Measurements from ENCODE around the gene PFKM. TPM values are rescaled to one million over a fixed set of nuclear protein-coding genes. Genes with fewer than 3 reads are reported as not detected.

The PFKM gene
- total RNA-seq, 1 donor: 64.8 TPM

- Histone ChIP-seq H3K4me3 (ENCODE audit: insufficient read depth, low read length) (peak overlapping the region; percentile 94), H3K4me2 (ENCODE audit: insufficient read depth, low read length) (peak overlapping the region; percentile 92), H3K27ac (ENCODE audit: low read depth, low read length) (peak overlapping the region; percentile 62), H3K9me3 (ENCODE audit: low read depth, low read length) (no peaks in the 10 kb centered on the region), H2AFZ (ENCODE audit: low read length) (peak overlapping the region; percentile 96), H3K36me3 (ENCODE audit: insufficient read depth, low read length) (peaks cover 5% of the 10 kb centered on the region), H3K79me2 (ENCODE audit: insufficient read depth, low read length) (peaks cover 28% of the 10 kb centered on the region), H3K4me1 (ENCODE audit: insufficient read depth, low read length) (peaks cover 11% of the 10 kb centered on the region), H4K20me1 (ENCODE audit: insufficient read depth, low read length) (peaks cover 2% of the 10 kb centered on the region), H3K27me3 (ENCODE audit: insufficient read depth, low read length) (peaks cover 6% of the 10 kb centered on the region)
- TF ChIP-seq CTCF (IDR thresholded peaks at IDR 0.05; ENCODE audit: extremely low read depth, low read depth, low read length): no peak
- DNase-seq (ENCODE audit: insufficient read length, low spot score, missing footprints): no peak
Observed at GRCh38 chr12:48157889-48158370, 38.8 kb downstream of the PFKM start.

GRCh38 chr12:48160046-48160445 lies 40.9 kb downstream of the PFKM start:
- no peak for DNase-seq (ENCODE audit: insufficient read length, low spot score, missing footprints)
- H3K36me3 ChIP-seq (ENCODE audit: insufficient read depth, low read length): no peaks in the 10 kb centered on the region
- H3K27me3 ChIP-seq (ENCODE audit: insufficient read depth, low read length): peaks cover 8% of the 10 kb centered on the region
- no peak overlapping the region for H2AFZ ChIP-seq (ENCODE audit: low read length)
- no peak for TF ChIP-seq CTCF (IDR thresholded peaks at IDR 0.05; ENCODE audit: extremely low read depth, low read depth, low read length)
- H3K79me2 ChIP-seq (ENCODE audit: insufficient read depth, low read length): peaks cover 18% of the 10 kb centered on the region
- H3K9me3 ChIP-seq (ENCODE audit: low read depth, low read length): no peaks in the 10 kb centered on the region
- peaks cover 2% of the 10 kb centered on the region for H4K20me1 ChIP-seq (ENCODE audit: insufficient read depth, low read length)
- H3K4me1 ChIP-seq (ENCODE audit: insufficient read depth, low read length): peaks cover 11% of the 10 kb centered on the region
- H3K4me3 ChIP-seq (ENCODE audit: insufficient read depth, low read length): no peak overlapping the region
- no peak overlapping the region for H3K27ac ChIP-seq (ENCODE audit: low read depth, low read length)
- H3K4me2 ChIP-seq (ENCODE audit: insufficient read depth, low read length): no peak overlapping the region

GRCh38 chr12:48160807-48161206 lies 41.6 kb downstream of the PFKM start:
- Histone ChIP-seq H2AFZ (ENCODE audit: low read length) (no peak overlapping the region), H3K4me1 (ENCODE audit: insufficient read depth, low read length) (peaks cover 11% of the 10 kb centered on the region), H3K4me2 (ENCODE audit: insufficient read depth, low read length) (no peak overlapping the region), H3K27ac (ENCODE audit: low read depth, low read length) (no peak overlapping the region), H3K27me3 (ENCODE audit: insufficient read depth, low read length) (peaks cover 9% of the 10 kb centered on the region), H3K36me3 (ENCODE audit: insufficient read depth, low read length) (no peaks in the 10 kb centered on the region), H4K20me1 (ENCODE audit: insufficient read depth, low read length) (peaks cover 2% of the 10 kb centered on the region), H3K9me3 (ENCODE audit: low read depth, low read length) (no peaks in the 10 kb centered on the region), H3K4me3 (ENCODE audit: insufficient read depth, low read length) (no peak overlapping the region), H3K79me2 (ENCODE audit: insufficient read depth, low read length) (peaks cover 15% of the 10 kb centered on the region)
- TF ChIP-seq CTCF (IDR thresholded peaks at IDR 0.05; ENCODE audit: extremely low read depth, low read depth, low read length): no peak
- DNase-seq (ENCODE audit: insufficient read length, low spot score, missing footprints): no peak

GRCh38 chr12:48163150-48163747 lies 44.1 kb downstream of the PFKM start:
- Histone ChIP-seq H3K4me1 (ENCODE audit: insufficient read depth, low read length) (no peaks in the 10 kb centered on the region), H3K4me3 (ENCODE audit: insufficient read depth, low read length) (no peak overlapping the region), H4K20me1 (ENCODE audit: insufficient read depth, low read length) (no peaks in the 10 kb centered on the region), H2AFZ (ENCODE audit: low read length) (no peak overlapping the region), H3K79me2 (ENCODE audit: insufficient read depth, low read length) (no peaks in the 10 kb centered on the region), H3K4me2 (ENCODE audit: insufficient read depth, low read length) (no peak overlapping the region), H3K27ac (ENCODE audit: low read depth, low read length) (no peak overlapping the region), H3K27me3 (ENCODE audit: insufficient read depth, low read length) (peaks cover 14% of the 10 kb centered on the region), H3K9me3 (ENCODE audit: low read depth, low read length) (no peaks in the 10 kb centered on the region), H3K36me3 (ENCODE audit: insufficient read depth, low read length) (no peaks in the 10 kb centered on the region)
- DNase-seq (ENCODE audit: insufficient read length, low spot score, missing footprints): no peak
- TF ChIP-seq CTCF (IDR thresholded peaks at IDR 0.05; ENCODE audit: extremely low read depth, low read depth, low read length): no peak
